ENCODE measurements around the gene CCDC28B.
A peak's percentile ranks its signal among the peaks of the same experiment; 100 is the strongest.

Gene CCDC28B

DNA sequence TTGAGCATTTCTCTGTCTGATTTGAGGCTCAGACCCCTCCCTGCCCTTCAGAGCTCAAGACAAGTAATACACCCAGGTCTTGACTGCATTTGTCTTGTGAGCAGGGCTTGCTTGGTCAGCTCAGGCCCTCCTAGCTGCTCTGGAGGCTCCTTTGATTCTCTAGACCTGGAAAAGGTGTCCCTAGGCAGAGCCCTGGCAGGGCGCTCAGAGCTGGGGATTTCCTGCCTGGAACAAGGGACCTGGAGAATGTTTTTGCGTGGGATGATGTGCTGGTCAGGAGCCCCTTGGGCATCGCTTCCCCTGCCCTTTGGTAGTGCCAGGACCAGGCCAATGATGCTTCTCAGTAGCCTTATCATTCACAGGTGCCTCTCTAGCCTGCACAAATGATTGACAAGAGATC, 4.9 kb upstream of the CCDC28B start:
- no peak for DNase-seq

DNA sequence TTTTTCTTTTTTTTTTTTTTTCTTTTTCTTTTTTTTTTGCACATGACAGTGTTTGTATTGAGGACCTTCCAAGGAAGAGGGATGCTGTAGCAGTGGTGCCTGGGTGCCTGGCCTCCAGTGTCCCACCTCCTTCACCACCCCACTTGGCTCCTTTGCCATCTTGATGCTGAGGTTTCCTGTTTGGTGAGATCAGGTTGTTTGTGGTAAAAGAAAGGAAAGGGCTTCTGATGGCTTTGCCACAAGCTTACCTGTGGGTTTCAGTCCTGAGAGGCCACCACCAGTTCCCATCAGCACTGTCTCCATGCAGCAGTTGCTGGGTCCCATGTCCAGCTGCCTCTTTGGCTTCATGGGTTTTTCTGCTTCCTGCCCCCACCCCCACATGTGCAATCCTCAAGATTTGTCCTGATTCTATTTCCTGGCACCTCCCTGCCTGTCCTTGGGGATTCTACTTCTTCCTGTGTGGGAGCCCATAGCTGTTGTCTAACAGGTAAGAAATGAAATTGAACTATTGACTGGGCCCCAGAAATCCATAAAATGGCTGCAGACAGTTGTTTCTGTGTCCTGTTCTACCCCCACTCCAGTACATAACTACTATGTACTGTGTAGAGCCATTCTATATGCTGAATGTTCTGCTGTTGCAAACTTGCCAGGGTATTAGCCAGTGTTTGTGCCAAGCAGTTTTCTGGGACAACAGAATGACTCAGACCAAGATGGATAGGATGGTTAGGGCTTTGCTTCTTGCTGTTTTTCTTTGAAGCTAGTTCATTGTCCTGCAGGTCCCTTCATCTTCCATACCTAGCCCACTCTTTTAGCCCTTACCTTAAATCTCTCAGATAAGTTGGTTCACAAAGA, 4.2 kb upstream of the CCDC28B start:
- DNase-seq, result no peak

DNA sequence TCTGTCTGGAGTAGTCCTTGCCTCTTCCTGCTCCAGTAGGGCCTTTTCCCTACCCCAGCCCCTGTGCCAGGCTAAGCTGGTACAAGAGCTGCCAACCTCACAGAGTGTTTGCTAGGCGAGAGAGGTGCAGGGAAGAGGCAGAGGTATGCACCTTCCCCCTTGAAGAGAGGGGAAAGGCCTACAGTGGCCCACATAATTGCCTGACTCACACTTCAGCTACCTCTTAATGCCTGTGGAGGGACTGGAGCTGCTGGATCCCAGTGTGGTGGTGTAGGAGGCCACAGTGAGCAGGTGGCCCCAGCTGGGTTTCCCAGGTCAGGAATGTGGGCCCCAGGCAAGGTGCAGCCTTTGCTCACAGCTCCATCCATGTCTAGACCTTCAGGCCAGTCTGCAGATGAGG, 3.3 kb upstream of the CCDC28B start:
- no peak for DNase-seq

DNA sequence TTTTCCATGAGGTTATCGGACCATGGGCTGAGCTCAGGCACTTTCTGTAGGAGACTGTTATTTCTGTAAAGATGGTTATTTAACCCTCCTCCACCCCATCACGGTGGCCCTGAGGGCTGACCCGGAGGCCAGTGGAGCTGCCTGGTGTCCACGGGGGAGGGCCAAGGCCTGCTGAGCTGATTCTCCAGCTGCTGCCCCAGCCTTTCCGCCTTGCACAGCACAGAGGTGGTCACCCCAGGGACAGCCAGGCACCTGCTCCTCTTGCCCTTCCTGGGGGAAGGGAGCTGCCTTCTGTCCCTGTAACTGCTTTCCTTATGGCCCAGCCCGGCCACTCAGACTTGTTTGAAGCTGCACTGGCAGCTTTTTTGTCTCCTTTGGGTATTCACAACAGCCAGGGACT, 2.6 kb upstream of the CCDC28B start:
- DNase-seq, result no peak

DNA sequence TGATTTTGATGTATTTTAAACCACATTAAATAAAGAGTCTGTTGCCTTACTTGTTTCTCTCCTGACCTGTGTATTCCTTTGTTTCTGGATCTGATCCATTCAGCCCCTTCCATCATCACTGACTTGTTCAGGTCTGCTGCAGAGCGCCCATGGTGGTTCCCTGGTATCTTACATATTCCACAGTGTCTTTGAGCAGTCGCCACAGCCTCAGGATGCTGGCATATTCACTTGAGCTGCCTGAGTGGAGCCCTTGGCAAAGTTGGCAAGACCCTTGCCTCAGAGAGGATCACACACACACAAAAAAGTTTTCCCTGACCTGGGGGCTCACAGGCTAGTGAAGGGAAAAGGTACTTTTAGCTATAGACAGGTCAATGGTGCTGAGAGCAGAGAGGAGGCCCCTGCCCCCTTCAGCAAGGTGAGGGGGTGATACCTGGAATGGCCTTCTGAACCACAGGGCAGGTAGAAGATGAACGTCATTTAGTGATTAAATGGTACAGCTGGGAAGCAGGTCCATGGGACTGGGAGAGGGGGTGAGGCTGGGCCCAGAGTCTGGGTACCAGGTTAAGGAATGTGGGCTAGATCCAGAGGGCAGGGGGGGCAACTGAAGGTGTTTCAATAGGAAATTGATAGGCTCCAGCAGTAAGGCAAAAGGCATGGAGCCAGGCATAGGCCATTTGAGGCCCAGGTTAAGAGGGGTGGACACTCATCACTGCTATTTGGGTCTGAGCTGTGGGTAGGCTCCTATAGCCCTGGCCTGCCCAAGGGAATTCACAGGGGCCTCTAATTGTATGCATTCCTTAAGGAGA, 2.0 kb upstream of the CCDC28B start:
- DNase-seq, result no peak

DNA sequence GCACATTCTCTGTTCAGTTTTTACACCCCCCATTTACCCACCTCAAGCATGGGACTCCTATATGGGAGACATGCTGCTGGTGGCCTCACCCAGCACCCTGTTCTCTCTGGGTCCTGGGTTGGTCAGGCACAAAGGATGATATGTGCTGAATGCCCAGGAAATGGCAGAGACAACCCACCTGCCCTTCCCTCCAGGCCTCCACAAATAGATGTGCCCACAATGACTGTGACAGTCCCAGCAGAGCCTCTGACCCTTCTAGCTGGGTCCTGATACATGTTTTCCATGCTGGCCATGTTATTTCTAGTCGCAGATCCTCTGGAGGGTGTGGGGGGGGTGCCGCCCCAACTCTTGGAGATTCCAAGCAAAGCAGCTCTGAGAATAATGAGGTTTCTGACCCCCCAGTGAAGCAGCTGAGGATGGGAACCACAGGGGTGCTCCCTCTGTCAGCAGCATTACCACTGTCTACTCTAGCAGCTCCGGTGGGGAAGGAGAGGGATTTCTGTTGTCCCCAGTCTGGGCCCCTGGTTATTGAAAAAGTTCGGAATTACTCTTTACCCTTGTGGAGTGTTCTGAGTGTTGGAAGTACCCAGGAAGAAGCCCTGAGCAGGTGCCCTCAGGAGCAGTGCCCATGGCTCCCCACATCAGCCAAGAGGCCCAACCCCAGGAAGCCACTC, 1.2 kb upstream of the CCDC28B start:
- no peak for DNase-seq

DNA sequence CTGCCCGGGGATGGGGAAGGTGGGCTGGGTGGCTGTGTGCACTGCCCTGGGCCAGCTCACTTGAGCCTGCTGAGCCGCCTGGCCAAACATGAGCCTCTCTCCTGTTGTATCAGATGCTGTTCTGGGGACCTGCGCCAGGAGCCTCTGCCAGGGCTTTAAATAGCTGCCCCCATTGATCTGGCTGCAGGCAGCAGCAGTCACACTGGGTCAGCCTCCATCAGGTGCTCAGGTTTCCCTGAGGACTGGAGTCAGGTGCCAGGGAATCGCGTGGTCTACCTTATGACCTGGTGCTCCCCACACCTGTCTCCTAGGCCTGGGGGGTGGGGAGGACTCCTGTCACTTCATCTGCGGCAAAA, 700 bp upstream of the CCDC28B start:
- no peak for DNase-seq

DNA sequence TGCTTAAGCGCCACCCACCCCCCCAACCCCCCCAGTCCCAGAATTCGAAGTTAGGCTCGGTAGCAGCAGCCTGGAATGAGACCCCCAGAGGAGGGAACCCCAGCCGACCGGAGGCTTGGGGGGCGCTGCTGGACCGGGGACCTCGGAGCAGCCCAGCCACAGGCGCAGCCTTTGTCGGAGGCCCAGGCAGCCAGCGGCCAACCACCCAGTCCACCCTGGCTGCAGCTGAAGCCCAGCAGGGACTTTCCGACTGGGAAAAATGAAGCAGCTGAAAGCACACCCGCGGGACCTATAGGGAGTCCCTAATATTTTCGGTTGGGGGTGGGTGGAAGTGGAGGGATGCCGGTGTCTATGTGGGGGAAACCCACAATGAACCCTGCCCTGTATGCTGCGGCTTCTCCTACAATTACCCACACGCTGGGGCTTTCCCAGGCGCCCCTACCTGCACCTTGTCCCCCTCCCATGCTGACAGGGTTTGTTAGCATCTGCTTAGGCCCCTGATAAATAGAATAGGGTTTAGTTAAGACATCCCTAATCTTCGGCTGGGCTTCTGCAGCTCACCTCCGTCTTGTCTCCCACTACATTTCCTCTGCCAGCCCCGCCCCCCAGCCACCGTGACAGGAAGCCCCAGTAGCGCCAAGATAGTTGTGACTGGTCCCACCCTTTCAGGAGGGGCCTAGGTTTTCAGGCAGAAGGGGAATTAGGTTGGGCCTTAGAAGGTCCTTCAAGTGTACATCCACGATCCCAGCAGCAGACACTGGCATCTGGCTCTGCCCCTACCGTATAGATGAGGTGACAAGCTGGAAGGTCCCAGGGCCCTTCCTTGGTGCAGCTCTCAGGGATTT, 838 bp downstream of the CCDC28B start:
- DNase-seq, result no peak

DNA sequence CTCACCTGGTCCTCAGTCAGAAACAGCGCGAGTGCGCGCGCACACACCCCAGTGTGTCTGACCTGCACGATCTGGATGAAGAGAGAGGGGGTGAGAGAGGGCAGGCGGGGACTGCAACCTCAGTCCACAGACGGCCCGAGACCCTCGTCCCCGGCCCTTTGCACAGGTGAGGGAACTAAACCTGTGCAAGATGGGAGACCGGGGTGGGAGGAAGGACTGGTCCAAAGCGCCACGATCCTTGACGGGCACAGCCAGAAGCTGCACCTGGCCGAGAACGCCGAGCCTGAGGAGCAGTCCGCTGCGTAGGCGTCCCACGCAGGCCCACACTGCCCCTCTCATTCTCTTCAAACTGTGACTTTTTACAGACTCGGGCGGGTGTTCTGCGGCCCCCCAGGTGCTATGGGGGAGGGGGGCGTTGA, 4.6 kb downstream of the CCDC28B start:
- DNase-seq, result no peak

DNA sequence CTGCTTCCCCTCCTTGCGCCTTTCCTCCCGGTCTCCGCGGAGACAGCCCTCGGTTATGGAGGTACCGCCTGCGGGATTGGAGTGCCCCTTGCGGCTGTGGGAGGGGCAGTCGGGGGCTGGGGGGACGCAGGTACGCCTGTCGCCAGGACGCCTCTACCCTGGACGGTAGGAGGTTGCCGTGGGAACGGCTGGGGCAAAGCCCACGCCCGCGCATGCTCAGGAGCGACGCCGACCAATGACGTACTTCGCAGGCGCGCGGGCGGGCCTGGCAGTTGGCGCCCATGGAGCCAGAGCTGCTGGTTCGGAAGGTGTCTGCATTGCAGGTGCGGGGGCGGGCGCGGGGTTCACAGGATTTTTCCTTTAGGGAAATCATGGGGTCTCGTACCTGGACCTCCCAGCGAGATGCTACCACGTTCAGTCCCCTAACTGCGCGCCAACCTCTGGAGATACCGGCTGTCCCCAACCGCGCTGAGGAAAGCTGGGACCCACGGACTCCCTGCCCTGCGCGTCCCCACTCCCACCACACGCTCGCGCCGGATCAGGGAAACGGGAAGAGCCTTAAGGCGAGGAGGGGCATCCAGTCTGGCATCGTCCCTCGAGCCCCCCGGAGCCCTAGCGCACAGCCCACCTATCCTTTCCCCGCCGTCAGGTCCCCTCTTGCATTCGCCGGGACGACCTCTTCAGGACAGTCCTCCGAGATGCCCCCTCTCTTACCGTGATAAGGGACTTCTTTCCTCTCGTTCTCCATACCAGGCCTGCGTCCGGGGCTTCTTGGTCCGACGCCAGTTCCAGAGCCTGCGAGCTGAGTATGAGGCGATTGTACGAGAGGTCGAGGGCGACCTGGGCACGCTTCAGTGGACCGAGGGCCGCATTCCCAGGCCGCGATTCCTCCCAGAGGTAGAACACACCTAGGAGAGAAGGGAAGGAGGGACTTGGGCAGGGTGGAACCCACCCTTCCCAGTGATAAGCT, 5.3 kb downstream of the CCDC28B start, which contains the start of gene IQCC:
IQCC (plus strand) TSS at position 271 of the 970 bp plus-strand sequence; CDS start at position 282, 11 bp downstream.
- DNase-seq, result peak; percentile 49

DNA sequence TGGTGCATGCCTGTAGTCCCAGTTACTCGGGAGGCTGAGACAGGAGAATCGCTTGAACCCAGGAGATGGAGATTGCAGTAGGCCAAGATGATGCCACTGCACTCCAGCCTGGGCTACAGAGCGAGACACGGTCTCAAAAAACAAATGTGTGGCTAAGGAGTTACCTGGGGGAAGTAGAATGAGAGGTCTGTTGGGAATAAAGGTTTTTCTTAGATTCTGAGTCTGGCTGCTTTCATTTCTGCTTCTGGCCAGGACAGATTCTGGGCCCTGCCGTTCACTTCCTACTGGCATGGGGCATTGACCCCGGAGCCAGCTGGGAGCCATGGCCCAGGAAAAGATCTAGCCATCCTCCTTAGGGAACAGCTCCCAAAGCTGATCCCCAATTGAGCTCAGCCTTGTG, 8.1 kb downstream of the CCDC28B start:
- no peak for DNase-seq

DNA sequence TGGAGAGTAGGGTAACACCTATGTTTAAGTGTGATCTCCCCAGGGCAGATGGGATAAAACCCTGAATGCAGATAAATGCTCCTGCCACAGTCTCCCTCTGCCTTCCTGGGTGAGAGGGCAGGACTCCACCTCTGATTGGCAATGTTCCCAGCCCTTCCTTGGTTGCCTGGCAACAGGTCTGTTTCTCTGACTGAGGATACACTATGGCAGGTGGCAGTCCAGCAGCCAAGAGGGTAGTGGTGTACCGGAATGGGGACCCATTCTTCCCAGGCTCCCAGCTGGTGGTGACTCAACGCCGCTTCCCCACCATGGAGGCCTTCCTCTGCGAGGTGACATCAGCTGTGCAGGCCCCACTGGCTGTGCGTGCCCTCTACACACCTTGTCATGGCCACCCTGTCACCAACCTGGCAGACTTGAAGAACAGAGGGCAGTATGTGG, 8.5 kb downstream of the CCDC28B start, which contains the start of gene DCDC2B:
DCDC2B (plus strand) TSS at position 199 of the 438 bp plus-strand sequence; CDS start at position 204, 5 bp downstream.
- peak; percentile 8 for DNase-seq

DNA sequence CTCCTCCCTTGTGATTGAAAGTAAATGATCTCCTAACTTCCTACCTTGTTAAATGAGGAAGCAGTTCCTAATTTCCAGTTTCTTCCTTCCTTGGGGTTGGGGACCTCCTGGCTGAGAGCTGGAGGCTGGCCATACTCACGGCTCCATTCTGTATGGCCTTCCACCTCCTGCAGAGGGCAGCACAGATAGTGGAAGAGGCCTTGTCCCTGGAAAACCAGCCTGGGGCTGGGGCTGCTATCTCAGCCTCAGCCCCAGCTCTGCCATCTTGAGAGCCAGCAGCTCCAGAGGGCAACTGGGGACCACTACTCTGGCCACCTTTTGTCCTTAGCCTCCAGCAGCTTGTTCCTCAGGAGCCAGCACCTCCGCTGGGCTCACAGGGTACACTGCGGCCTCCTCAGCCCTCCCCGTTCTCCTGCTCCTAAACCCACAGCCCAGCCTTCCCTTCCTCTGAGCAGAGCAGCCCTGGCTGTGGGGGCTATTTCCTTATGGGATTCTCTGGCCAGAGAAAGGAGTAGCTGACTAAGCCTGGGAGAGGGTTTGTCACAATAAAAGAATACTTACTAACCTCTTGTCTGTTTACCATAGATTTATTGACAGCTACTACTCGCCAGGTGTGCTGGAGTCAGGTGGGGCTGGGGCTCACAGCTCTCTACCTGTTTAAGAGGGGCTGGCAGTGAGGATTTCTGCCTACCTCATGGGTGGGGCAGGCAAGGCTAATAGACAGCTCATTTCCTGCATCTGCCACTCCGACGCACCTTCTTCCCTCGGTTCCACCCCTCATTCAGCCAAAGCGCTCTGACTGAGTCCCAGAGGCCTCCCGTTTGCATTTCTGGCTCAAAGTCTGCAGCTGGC, 15.5 kb downstream of the CCDC28B start:
- DNase-seq, result peak; percentile 33

DNA sequence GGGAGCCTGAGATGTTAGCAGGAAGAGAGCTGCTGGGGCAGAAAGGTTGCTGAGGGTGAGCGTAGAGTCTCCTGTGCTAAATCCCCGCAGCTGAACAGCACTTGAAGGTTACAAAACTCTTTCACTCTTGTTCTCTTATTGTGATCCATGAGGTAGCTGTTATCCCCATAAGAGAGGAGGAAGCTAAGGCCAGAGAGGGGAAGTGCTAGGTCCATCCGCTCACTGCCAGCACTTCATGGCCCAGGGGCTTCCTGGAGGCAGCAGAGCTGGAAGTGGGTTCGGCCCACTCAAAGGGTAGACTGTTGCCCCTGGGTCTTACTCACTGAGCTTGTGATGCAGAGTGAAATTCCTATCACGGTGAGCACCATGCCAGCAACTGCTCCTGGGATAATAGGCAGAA, 16.2 kb downstream of the CCDC28B start:
- DNase-seq, result no peak

DNA sequence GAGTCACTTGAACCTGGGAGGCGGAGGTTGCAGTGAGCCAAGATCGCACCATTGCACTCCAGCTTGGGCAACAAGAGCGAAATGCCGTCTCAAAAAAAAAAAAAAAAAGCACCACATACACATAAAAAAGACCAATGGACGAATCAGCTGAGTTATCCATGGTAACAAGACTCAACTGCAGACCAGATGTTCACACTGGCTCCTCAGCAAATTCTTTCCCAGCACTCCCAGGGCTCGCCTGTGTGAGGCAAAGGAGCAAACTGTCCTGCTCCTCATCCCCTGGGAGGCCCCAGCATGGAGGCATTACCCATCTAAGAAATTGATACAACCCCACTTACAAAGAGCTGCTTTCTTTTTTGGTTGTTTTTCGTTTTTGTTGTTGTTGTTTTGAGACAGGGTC, 18.6 kb downstream of the CCDC28B start:
- no peak for DNase-seq

DNA sequence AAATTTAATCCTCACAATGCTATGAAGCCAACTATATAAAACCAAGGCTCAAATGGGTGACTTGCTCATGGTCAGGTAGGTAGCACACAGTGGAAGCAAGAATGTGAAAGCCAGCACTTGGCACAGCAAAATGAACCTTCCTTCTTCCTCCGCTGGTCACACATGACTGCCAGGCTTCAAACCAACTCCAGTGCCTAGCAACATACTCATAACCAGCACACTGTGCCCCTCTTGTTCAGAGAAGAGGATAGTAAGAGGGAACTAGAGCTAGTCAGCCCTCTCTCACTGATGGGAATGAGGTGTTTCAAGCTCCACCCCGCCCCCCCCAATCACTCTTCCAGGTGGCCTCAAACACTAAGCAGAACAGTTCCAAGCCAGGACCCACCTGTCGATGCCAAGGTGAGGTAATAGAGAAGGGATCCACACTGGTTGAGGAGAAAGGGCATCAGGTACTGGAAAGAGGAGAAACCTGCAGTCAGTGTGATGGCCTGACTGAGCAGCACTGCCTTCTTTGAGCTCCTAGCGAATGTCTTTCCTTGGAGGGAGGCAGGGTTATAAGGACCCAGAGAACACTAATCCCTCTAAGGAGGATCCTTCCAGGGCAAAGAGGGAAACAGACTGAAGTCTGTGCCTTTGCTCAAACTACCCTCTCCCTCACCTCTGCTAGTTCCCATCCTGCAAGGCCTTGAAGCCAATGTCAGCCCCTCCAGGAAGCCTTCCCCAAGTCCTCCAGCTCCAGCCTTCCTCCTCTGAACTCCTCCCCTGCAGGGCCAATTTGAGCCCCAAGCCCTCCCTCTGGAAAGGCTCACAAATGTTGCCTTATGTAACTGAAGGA, 20.6 kb downstream of the CCDC28B start:
- no peak for DNase-seq

DNA sequence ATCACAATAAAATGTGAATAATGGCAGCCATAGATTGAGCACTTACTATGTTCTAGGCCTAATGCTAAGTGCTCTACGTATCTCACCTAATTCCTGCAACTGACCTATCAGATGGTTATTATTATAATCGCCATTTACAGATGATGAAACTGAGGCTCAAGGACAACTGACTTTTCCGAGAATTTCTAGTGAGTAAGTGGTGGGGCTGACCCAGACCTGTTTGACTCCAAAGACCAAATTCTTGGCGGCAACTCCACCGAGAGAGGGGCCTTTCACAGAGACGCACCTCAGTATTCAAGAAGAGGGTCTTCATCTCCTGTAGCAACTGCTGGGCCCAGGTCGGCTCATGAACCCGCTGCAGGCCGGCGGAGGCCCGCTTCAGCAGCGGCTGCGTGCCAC, 21.2 kb downstream of the CCDC28B start:
- DNase-seq, result no peak

DNA sequence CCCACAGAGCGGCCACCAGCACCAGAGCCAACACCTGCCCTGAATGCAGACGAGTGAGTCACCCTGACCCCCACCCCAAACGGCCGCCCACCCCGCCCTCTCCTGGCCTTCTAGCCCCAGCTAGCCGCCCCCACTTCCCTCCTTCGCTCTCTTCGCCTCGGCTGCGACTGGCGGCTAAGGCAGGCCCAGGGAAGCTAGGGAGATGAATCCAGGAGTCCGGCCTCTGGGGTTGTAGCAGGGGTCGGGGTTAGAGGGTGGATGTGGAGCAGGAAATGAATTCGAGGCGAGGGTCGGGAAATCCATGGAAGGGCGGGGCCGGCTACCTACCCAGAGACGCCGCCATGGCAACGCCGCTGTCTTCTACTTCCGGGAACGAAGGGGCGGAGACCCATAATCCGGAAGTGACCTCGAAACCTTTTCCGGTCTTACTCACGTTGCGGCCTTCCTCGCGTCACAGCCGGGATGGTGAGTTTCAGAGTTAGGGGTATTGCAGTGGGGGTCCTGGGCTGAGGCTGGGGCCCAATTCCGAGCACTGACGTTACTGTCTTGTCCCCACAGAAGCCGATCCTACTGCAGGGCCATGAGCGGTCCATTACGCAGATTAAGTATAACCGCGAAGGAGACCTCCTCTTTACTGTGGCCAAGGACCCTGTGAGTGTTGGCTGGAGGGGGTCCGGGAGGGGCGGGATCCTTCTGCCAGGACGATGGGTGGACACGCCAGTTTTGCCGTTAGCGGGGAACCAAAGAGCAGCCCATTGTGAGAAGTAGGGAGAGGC, 21.8 kb downstream of the CCDC28B start, which contains the start of the genes EIF3I and TMEM234:
EIF3I (plus strand) TSS at position 428 of the 776 bp plus-strand sequence; CDS start at position 463, 35 bp downstream.
TMEM234 (minus strand) TSS at position 374 of the 776 bp plus-strand sequence; CDS start at position 343, 31 bp downstream.
- DNase-seq, result peak; percentile 69

Measured in NCI-H446 treated with DMSO at 0.1 percent for 48 hours (cell line).